PFSK-1 (cell line): ENCODE data around the gene STAT6.

Experiments
- POLR2AphosphoS5 ChIP-seq: IDR thresholded peaks from 2 replicates; pipeline ENCODE4 v1.6.1; 2012; ENCODE audit warnings: low read depth, mild to moderate bottlenecking, control low read depth, low read length, moderate library complexity
- TAF1 ChIP-seq: IDR thresholded peaks from 2 replicates; pipeline ENCODE4 v1.6.1; 2012; ENCODE audit warnings: low read length, control low read depth, borderline replicate concordance; ENCODE audit not compliant: insufficient read depth

- TF ChIP-seq TAF1 (no peak), POLR2AphosphoS5 (no peak)
These were observed 21.9 kb upstream of the STAT6 start for GRCh38 chr12:57133013-57133569.
